Ascending aorta (tissue), 2 donors: Measurements from ENCODE around the gene MGAT5B. TPM values are rescaled to one million over a fixed set of nuclear protein-coding genes. Genes with fewer than 3 reads are reported as not detected.

Experiments used
- DNase-seq, 2 donors: peaks; one replicate each; pipeline ENCODE4 v3.0.0-alpha.2; 2019; ENCODE audit warnings: low spot score in 2 of 2
- H3K27ac ChIP-seq, 2 donors: fragments of 200-600 bp; sonication (generic); one replicate each; pipeline ENCODE4 v1.5.1; 2016 to 2017; ENCODE audit warnings: mild to moderate bottlenecking in 1 of 2
- H3K27me3 ChIP-seq: fragments of 200-600 bp; sonication (generic); one replicate; pipeline ENCODE4 v1.5.1; 2017
- H3K36me3 ChIP-seq, 2 donors: fragments of 200-600 bp; sonication (generic); one replicate each; pipeline ENCODE4 v1.5.1; 2016
- H3K4me1 ChIP-seq, 2 donors: fragments of 200-600 bp; sonication (generic); one replicate each; pipeline ENCODE4 v1.5.1; 2016 to 2017; ENCODE audit warnings: mild to moderate bottlenecking in 1 of 2
- H3K4me3 ChIP-seq, 2 donors: fragments of 200-600 bp; sonication (generic); one replicate each; pipeline ENCODE4 v1.5.1; 2016 to 2017; ENCODE audit warnings: mild to moderate bottlenecking in 1 of 2
- H3K9me3 ChIP-seq, 2 donors: fragments of 200-600 bp; sonication (generic); one replicate each; pipeline ENCODE4 v1.5.1; 2016
- intact Hi-C: fragments of 100-400 bp; cut with DNase I; formaldehyde crosslinking; loops from one replicate; pipeline ENCODE4 v1.15.1; 2023
- total RNA-seq: library from RNA; depleted of rRNA; stranded (reverse); fragments of >200 nt; gene quantifications from one replicate; pipeline ENCODE4 v1.1.0, GENCODE V29; 2016
- TF ChIP-seq, protein P1 (sequence below), 3 experiments: fragments of 200-600 bp in 2 of 3; fragments of 450-650 bp in 1 of 3; sonication (generic) in 2 of 3; IDR thresholded peaks; one replicate each; pipeline ENCODE4 v1.5.1; 2016 to 2019; ENCODE audit warnings: antibody characterized with exemption in 3 of 3, mild to moderate bottlenecking in 1 of 3, moderate library complexity in 1 of 3

The MGAT5B gene
- total RNA-seq, 1 donor from 2014 or later = not detected

DNA sequence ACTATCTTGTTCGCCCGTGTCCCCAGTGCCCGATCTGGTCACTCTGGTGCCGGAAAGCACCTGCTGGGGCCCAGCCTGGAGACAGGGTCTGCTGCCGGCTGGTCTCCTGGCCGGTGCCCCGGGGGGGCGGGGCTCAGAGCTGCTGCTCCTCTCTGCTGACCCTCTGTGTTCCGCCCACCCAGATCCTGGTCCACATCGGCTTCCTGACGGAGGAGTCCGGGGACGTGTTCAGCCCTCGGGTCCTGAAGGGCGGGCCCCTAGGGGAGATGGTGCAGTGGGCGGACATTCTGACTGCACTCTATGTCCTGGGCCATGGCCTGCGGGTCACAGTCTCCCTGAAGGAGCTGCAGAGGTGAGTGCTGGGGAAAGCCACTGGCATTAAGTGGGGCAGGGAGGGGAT is 37.6 kb downstream of the MGAT5B start:
- intact Hi-C loops = no loop called here
- Histone ChIP-seq H3K36me3 (no peaks in the 10 kb centered on the region), H3K4me1 (no peaks in the 10 kb centered on the region), H3K4me3 (no peak overlapping the region), H3K9me3 (no peaks in the 10 kb centered on the region), H3K27me3 (no peaks in the 10 kb centered on the region), H3K27ac (no peak overlapping the region)
- DNase-seq = no peak
- TF ChIP-seq, protein P1, sequence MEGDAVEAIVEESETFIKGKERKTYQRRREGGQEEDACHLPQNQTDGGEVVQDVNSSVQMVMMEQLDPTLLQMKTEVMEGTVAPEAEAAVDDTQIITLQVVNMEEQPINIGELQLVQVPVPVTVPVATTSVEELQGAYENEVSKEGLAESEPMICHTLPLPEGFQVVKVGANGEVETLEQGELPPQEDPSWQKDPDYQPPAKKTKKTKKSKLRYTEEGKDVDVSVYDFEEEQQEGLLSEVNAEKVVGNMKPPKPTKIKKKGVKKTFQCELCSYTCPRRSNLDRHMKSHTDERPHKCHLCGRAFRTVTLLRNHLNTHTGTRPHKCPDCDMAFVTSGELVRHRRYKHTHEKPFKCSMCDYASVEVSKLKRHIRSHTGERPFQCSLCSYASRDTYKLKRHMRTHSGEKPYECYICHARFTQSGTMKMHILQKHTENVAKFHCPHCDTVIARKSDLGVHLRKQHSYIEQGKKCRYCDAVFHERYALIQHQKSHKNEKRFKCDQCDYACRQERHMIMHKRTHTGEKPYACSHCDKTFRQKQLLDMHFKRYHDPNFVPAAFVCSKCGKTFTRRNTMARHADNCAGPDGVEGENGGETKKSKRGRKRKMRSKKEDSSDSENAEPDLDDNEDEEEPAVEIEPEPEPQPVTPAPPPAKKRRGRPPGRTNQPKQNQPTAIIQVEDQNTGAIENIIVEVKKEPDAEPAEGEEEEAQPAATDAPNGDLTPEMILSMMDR (IDR thresholded peaks at IDR 0.05) = no peak

DNA sequence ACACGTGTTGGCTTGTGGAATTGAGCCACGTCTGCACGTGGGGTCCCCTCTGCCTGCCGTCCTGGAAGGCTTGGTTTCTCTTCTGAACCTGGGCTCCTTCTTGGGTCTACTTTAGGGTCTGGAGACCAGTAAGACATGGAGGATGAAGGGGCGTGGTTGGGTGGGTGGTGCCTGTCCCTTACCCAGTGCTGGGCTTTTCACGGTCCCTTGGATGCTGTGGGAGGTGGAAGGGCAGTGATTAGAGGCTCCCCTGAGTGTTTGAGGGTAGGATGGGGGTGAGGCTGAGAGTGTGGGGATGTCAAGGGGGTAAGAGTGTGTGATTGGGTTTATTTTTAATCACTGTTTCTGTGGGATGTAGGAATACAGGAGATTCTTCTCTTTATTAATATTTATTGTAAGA is 38.3 kb downstream of the MGAT5B start:
- Histone ChIP-seq H3K9me3 (no peaks in the 10 kb centered on the region), H3K27me3 (no peaks in the 10 kb centered on the region), H3K4me1 (no peaks in the 10 kb centered on the region), H3K4me3 (no peak overlapping the region), H3K27ac (no peak overlapping the region), H3K36me3 (no peaks in the 10 kb centered on the region)
- intact Hi-C loops = no loop called here
- DNase-seq = no peak
- TF ChIP-seq, protein P1 (IDR thresholded peaks at IDR 0.05) = no peak

DNA sequence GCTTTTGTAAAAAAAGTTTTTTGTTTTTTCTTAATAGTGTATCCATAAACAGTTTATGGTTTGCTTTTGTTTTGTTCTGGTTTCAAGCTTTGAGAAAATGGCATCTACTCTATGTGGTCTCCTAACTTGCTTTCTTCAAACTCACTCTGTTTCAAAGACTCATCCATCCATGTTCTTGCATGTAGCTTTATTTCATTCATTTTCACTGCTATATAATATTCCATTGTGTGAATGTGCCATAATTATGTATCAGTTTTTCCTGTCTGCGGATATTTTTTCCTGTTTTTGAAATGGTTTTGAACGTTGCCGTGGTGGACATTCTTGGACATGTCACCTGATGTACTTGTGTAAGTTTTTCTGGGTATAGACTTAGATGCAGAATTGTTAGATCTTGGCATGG is 39.1 kb downstream of the MGAT5B start:
- Histone ChIP-seq H3K27ac (no peak overlapping the region), H3K36me3 (no peaks in the 10 kb centered on the region), H3K27me3 (no peaks in the 10 kb centered on the region), H3K9me3 (no peaks in the 10 kb centered on the region), H3K4me1 (no peaks in the 10 kb centered on the region), H3K4me3 (no peak overlapping the region)
- TF ChIP-seq, protein P1 (IDR thresholded peaks at IDR 0.05) = no peak
- intact Hi-C loops = no loop called here
- DNase-seq = no peak

DNA sequence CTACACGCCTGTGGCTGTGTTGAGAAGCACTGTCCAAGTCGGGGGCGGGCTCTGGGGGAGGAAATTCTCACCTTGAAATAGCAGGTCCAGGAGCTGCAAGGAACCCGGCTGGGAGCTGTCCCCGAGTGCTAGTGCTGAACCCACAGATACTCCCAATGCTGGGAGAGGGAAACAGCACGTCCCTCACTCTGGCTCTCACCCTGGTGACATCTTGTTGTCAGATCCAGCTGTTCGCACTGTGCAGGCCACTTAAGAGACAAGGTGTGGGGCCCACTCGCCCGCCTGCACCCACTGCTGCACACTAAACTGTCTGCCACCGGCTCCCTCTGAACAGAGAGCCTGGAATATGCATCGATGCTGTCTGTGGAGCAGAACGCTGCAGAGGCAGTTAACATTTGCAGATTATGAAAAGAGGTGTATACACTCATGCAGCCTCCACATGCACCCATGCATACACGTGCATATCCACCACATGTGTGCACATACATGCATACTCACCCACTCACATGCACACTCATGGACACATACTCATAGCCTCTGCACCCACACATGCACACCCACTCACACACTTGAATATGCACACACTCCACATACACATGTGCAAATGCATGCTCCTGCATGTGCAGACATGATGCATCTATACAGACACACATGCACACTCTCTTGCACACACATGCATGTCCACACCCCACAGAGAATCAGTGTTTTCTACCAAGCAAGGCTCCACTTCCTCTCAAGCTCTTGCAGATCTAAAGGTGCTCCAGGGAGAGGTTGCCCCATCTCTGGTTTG is 42.0 kb downstream of the MGAT5B start:
- TF ChIP-seq, protein P1 (IDR thresholded peaks at IDR 0.05) = no peak
- Histone ChIP-seq H3K4me3 (no peak overlapping the region), H3K27ac (no peak overlapping the region), H3K27me3 (no peaks in the 10 kb centered on the region), H3K36me3 (no peaks in the 10 kb centered on the region), H3K4me1 (no peaks in the 10 kb centered on the region), H3K9me3 (no peaks in the 10 kb centered on the region)
- DNase-seq = no peak
- intact Hi-C loops = no loop called here

DNA sequence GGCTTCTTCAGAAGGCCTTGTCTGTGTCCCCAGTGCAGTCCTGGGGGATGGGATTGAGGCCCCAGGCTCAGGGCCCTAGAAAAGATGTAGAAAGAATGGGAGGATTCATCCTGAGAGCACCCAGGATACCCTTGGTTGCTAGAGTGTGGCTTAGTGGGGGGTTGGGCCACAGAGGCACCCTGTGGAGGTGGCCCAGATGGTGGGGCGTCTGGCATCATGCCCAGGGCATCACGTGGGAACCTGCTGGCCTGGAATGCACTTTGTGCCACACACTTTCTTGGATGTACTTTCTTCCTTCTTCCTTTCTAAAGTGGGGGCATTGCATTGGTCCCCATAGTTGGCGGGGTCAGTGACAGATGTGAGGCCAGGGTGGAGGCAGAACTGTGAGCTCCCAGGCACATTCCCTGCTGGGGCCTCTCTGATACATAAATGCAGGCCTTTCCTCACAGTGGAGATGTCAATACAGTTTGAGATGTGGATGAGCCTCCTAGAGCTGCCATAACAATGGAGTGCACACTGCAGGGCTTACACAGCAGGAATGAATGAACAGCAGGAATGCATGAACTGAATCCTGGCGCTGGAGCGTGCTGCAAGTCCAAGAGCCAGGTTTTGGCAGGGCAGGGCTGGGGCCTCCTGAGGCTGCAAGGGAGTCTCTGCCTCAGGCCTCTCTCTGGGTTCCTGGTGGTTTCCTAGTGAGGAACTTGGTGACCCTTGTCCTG is 43.3 kb downstream of the MGAT5B start:
- TF ChIP-seq, protein P1 (IDR thresholded peaks at IDR 0.05) = no peak
- no peak overlapping the region for H3K27ac ChIP-seq
- no peaks in the 10 kb centered on the region for H3K9me3 ChIP-seq
- H3K36me3 ChIP-seq = no peaks in the 10 kb centered on the region
- H3K4me3 ChIP-seq = no peak overlapping the region
- no peaks in the 10 kb centered on the region for H3K4me1 ChIP-seq
- DNase-seq = no peak
- intact Hi-C loops = no loop called here
- no peaks in the 10 kb centered on the region for H3K27me3 ChIP-seq
